OCI-LY7 (cell line): ENCODE measurements around the gene PFKFB1.

ENCODE experiments used
- CTCF ChIP-seq: fragments of 200-600 bp; sonication (generic); conservative IDR thresholded peaks from 2 replicates; pipeline ENCODE4 v1.5.1; 2014; ENCODE audit warnings: mild to moderate bottlenecking, antibody characterized with exemption, low read length, moderate library complexity, mixed read lengths
- EZH2phosphoT487 ChIP-seq: fragments of 200-600 bp; sonication (generic); IDR thresholded peaks from 2 replicates; pipeline ENCODE4 v1.6.1; 2018; ENCODE audit warnings: low read depth, borderline replicate concordance, mild to moderate bottlenecking, mixed run types, antibody characterized with exemption, low read length, moderate library complexity, mixed read lengths

- TF ChIP-seq CTCF (no peak), EZH2phosphoT487 (no peak)
These were observed 32.2 kb downstream of the PFKFB1 start for GRCh38 chrX:54961750-54962149.
